Natural killer cell treated with Interleukin-12 subunit alpha and Interleukin-12 subunit beta and Interleukin-15 and Interleukin-18, amount 100 ng/mL, for 72 hours (primary cell): ENCODE data around the gene SLC6A17. TPM values are rescaled to one million over a fixed set of nuclear protein-coding genes. Genes with fewer than 3 reads are reported as not detected.

Experiments used
- ATAC-seq, 2 donors: fragments of 150-1000 bp; cut with Tn5 transposase in 1 of 2; sonication (Bioruptor Pico), chemical (Tn5 transposase) in 1 of 2; 2 replicates each; pipeline ENCODE4 v1.10.0; 2021
- DNase-seq: peaks from one replicate; pipeline ENCODE4 v3.0.0; 2022; ENCODE audit warnings: low spot score
- H3K27ac Mint-ChIP-seq, 2 donors: 1 replicate in 1 of 2; 2 replicates in 1 of 2; pipeline ENCODE4 v1.8.0; 2022; ENCODE audit warnings: mixed read lengths in 2 of 2, mild to moderate bottlenecking in 1 of 2, moderate library complexity in 1 of 2
- H3K27me3 Mint-ChIP-seq, 2 donors: 1 replicate in 1 of 2; 2 replicates in 1 of 2; pipeline ENCODE4 v1.8.0; 2022; ENCODE audit warnings: mixed read lengths in 2 of 2
- H3K36me3 Mint-ChIP-seq: one replicate; pipeline ENCODE4 v1.8.0; 2022; ENCODE audit warnings: mixed read lengths
- H3K4me1 Mint-ChIP-seq, 2 donors: 1 replicate in 1 of 2; 2 replicates in 1 of 2; pipeline ENCODE4 v1.8.0; 2022; ENCODE audit warnings: low read depth in 2 of 2, mixed read lengths in 2 of 2, mild to moderate bottlenecking in 1 of 2
- H3K4me3 Mint-ChIP-seq: one replicate; pipeline ENCODE4 v1.8.0; 2022; ENCODE audit warnings: mixed read lengths
- H3K9me3 Mint-ChIP-seq: 2 replicates; pipeline ENCODE4 v1.8.0; 2022; ENCODE audit warnings: mixed read lengths
- total RNA-seq, 2 donors: library from RNA; stranded (reverse); gene quantifications; one replicate each; pipeline ENCODE4 v1.2.3, GENCODE V29; 2022

SLC6A17 gene
- total RNA-seq, 2 donors from 2014 or later = not detected

DNA sequence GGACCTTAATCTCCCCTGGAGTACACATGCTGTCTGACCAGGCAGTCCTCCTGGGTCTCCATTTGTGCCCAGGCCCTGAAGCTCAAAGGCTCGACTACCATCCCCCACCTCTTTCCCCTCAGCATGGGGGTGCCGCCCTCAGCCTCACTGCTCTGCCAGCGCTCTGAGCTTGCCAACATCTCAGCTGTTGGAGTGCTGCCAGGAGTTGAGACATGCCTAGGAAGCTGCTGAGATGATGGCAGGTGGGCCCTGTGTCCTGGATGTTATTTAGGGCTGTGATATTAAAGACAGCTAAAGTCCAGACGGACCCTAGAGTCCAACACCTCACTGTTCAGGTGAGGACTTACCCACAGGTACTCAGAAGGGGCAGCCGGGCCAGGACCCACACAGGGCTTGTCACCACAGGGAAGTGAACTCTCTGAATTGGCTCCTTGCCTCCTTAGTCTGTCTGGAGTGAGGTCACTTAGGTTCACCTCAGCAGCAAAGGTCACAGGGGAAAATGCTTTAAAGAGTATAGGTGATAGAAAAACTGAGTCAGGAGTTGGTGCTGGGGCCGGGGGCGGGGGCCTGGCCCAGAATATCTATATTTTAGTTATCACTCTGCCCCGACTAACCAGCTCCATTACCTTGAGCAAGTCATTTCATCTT, 40.1 kb downstream of the SLC6A17 start:
- Mint-ChIP-seq H3K4me1 (no peaks in the 10 kb centered on the region), H3K36me3 (no peaks in the 10 kb centered on the region), H3K27me3 (peaks cover 17 to 22% of the 10 kb centered on the region in 2 donors), H3K27ac (no peak overlapping the region), H3K9me3 (no peaks in the 10 kb centered on the region), H3K4me3 (no peak overlapping the region)
- DNase-seq (no peak), ATAC-seq (no peak)

- Mint-ChIP-seq H3K36me3 (no peaks in the 10 kb centered on the region), H3K27me3 (peaks cover 13 to 14% of the 10 kb centered on the region in 2 donors), H3K9me3 (no peaks in the 10 kb centered on the region), H3K27ac (no peak overlapping the region), H3K4me3 (no peak overlapping the region), H3K4me1 (peaks cover 0 to 5% of the 10 kb centered on the region in 2 donors)
- ATAC-seq = no peak
- no peak for DNase-seq
These were observed 42.2 kb downstream of the SLC6A17 start for GRCh38 chr1:110192541-110192940.

DNA sequence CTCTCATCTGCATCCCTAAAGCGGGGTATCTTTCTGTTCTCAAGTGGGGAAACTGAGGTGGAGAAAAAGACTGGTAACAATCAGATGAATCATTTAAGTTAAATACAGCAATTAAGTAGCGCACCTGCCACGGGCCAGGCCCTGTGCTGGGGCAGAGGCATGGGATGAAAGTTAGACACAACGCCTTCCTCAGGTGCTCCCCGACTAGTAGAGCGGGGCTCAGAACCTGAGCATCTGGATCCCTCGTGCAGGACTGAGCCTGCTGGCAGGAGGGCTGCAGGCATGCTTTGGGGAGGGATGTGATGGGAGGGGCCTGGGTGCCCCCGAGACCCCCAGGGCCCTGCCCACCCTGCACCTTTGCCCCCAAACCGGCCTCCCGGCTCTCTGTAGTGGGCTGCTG, 44.9 kb downstream of the SLC6A17 start:
- H3K4me1 Mint-ChIP-seq = peaks cover 0 to 5% of the 10 kb centered on the region in 2 donors
- no peak for ATAC-seq
- no peak overlapping the region for H3K4me3 Mint-ChIP-seq
- no peaks in the 10 kb centered on the region for H3K27me3 Mint-ChIP-seq
- H3K9me3 Mint-ChIP-seq = no peaks in the 10 kb centered on the region
- no peaks in the 10 kb centered on the region for H3K36me3 Mint-ChIP-seq
- no peak overlapping the region for H3K27ac Mint-ChIP-seq
- no peak for DNase-seq

GRCh38 chr1:110196917-110197765, 46.8 kb downstream of the SLC6A17 start:
- Mint-ChIP-seq H3K36me3 (no peaks in the 10 kb centered on the region), H3K9me3 (no peaks in the 10 kb centered on the region), H3K27me3 (no peaks in the 10 kb centered on the region), H3K27ac (no peak overlapping the region), H3K4me1 (peaks cover 0 to 5% of the 10 kb centered on the region in 2 donors), H3K4me3 (no peak overlapping the region)
- DNase-seq = peak; percentile 74
- peak; percentile 63 to 71 for ATAC-seq

DNA sequence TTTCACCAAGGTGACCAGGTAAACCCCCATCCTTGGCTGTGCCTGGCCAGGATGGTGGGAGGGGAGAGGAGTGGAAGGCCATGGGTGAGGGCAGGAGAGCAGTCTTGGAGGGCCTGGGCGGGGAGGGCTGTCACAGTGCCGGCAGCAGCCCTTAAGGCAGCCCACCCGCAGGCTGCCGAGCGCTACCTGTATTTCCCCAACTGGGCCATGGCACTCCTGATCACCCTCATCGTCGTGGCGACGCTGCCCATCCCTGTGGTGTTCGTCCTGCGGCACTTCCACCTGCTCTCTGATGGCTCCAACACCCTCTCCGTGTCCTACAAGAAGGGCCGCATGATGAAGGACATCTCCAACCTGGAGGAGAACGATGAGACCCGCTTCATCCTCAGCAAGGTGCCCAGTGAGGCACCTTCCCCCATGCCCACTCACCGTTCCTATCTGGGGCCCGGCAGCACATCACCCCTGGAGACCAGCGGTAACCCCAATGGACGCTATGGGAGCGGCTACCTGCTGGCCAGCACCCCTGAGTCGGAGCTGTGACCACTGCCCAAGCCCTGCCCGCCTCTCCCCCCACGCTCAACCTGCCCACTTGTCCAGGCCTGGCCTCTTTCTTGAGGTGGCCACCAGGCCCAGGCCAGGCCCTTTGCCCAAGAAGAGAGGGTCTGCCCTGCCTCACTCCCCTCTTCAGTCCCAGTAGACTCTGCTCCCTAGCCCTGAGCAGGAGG, 47.8 kb downstream of the SLC6A17 start:
- no peak for DNase-seq
- Mint-ChIP-seq H3K27ac (no peak overlapping the region), H3K36me3 (no peaks in the 10 kb centered on the region), H3K4me3 (no peak overlapping the region), H3K4me1 (peaks cover 3 to 7% of the 10 kb centered on the region in 2 donors), H3K27me3 (no peaks in the 10 kb centered on the region), H3K9me3 (no peaks in the 10 kb centered on the region)
- ATAC-seq = no peak

DNA sequence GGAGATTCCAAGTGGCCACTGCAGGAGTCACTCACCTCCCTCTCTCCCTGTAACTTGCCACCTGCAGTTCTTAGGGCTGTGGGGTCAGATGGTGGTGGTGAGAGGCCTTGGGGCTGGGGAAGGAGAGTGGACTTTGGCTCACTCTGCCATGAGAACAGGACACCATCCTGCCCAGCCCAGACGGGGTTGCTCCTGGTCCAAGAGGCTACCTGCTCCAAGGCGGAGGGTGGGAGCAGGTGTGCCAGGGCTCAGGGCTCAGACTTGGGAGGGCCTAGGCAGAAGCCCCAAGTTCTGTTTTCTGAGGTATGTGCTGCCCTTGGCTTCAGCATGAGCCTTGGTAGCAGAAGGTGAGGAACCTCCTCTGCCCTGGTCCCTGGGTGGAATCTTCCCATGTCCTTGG, 48.5 kb downstream of the SLC6A17 start:
- H3K27me3 Mint-ChIP-seq = no peaks in the 10 kb centered on the region
- H3K27ac Mint-ChIP-seq = no peak overlapping the region
- ATAC-seq = no peak

GRCh38 chr1:110200190-110200589, 49.9 kb downstream of the SLC6A17 start:
- ATAC-seq (no peak), DNase-seq (no peak)
- Mint-ChIP-seq H3K27me3 (no peaks in the 10 kb centered on the region), H3K4me3 (no peak overlapping the region), H3K36me3 (no peaks in the 10 kb centered on the region), H3K9me3 (no peaks in the 10 kb centered on the region), H3K27ac (peak overlapping the region in 1 of 2 donors; percentile 33), H3K4me1 (peaks cover 6 to 11% of the 10 kb centered on the region in 2 donors)

More for the DNA sequence above, 48.5 kb downstream of the SLC6A17 start:
- H3K36me3 Mint-ChIP-seq = no peaks in the 10 kb centered on the region
- DNase-seq = no peak
- H3K9me3 Mint-ChIP-seq = no peaks in the 10 kb centered on the region
- peaks cover 6 to 11% of the 10 kb centered on the region in 2 donors for H3K4me1 Mint-ChIP-seq
- no peak overlapping the region for H3K4me3 Mint-ChIP-seq

GRCh38 chr1:110200666-110201065, 50.4 kb downstream of the SLC6A17 start:
- DNase-seq (no peak), ATAC-seq (no peak)
- Mint-ChIP-seq H3K4me3 (no peak overlapping the region), H3K9me3 (no peaks in the 10 kb centered on the region), H3K4me1 (peaks cover 6 to 11% of the 10 kb centered on the region in 2 donors), H3K36me3 (no peaks in the 10 kb centered on the region), H3K27me3 (no peaks in the 10 kb centered on the region), H3K27ac (no peak overlapping the region)

GRCh38 chr1:110201157-110201825, 51.0 kb downstream of the SLC6A17 start:
- Mint-ChIP-seq H3K4me3 (no peak overlapping the region), H3K36me3 (no peaks in the 10 kb centered on the region), H3K27me3 (no peaks in the 10 kb centered on the region), H3K9me3 (no peaks in the 10 kb centered on the region), H3K4me1 (peaks cover 6 to 11% of the 10 kb centered on the region in 2 donors), H3K27ac (no peak overlapping the region)
- DNase-seq (no peak), ATAC-seq (no peak)

DNA sequence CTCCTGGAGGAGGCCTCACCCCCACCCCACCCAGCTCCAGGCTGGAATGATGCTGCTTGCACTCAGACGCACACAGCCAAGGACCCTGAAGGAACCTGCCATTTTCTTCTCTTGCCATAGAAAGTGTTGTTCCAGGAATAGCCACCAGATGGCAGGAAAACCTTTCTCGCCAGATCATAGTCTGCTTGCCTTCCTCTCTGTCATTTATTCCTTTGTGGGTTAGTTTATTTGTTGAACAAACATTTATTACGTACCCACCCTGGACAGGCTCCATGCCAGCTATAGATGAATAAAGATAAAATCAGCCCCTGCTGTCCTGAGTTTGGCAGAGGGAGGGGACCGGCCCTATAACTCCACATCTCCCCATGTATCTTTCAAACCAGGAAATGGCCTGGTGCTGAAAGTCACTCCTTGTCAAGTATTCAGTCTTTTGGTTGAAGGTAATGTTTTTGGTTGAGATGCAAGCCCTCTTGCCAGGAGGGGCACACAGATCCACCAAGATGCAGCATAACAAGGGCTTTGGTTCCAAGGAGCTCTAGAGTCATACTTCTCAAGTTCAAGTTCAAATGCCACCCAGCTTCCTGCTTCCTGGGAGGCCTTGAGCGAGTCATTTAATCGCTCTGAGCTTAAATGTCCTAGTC, 52.8 kb downstream of the SLC6A17 start:
- no peaks in the 10 kb centered on the region for H3K27me3 Mint-ChIP-seq
- DNase-seq = no peak
- H3K9me3 Mint-ChIP-seq = no peaks in the 10 kb centered on the region
- peak; percentile 48 to 55 for ATAC-seq
- peak overlapping the region; percentile 60 to 79 for H3K27ac Mint-ChIP-seq
- H3K4me1 Mint-ChIP-seq = peaks cover 6 to 10% of the 10 kb centered on the region in 2 donors
- H3K36me3 Mint-ChIP-seq = no peaks in the 10 kb centered on the region
- no peak overlapping the region for H3K4me3 Mint-ChIP-seq

DNA sequence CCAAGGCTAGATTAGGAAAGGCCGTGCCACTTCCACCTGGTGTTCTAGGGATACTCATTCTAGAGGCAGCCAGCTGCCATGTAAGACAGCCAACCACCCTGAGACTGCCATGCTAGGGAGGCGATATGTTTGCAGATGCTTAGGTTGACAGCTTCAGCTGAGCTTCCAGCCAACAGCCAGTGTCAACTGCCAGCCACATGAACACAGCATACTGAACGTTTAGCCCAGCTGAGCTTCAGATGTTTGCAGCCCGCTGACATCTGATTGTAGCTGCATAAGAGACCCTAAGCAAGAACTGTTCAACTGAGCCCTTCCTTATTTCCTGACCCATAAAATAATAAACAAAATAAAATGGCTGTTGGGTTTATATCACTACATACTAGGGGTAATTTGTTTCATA, 54.9 kb downstream of the SLC6A17 start:
- Mint-ChIP-seq H3K9me3 (no peaks in the 10 kb centered on the region), H3K27me3 (no peaks in the 10 kb centered on the region), H3K27ac (no peak overlapping the region), H3K4me1 (peaks cover 15 to 19% of the 10 kb centered on the region in 2 donors), H3K4me3 (no peak overlapping the region), H3K36me3 (no peaks in the 10 kb centered on the region)
- ATAC-seq (no peak), DNase-seq (no peak)

- Mint-ChIP-seq H3K4me3 (no peak overlapping the region), H3K27ac (no peak overlapping the region), H3K36me3 (no peaks in the 10 kb centered on the region), H3K27me3 (no peaks in the 10 kb centered on the region), H3K4me1 (peaks cover 15 to 19% of the 10 kb centered on the region in 2 donors), H3K9me3 (no peaks in the 10 kb centered on the region)
- DNase-seq = no peak
- ATAC-seq = no peak
These were observed 55.4 kb downstream of the SLC6A17 start for GRCh38 chr1:110205591-110206155.
